OCI-M1 (cell line): ENCODE results near the gene E2F2.

Source experiments
- DNase-seq: peaks from one replicate; lab custom pipeline; 2025; lab: John Stamatoyannopoulos, UW

Gene E2F2

GRCh38 chr1:23562137-23562876, 31.3 kb upstream of the E2F2 start:
- DNase-seq: peak; percentile 97

- DNase-seq: no peak
Observed at GRCh38 chr1:23561813-23562100, 30.7 kb upstream of the E2F2 start.

- DNase-seq: peak; percentile 51
Observed at GRCh38 chr1:23561076-23561812, 30.2 kb upstream of the E2F2 start.

GRCh38 chr1:23559985-23560741, 29.1 kb upstream of the E2F2 start:
- peak; percentile 80 for DNase-seq

GRCh38 chr1:23559136-23559984, 28.3 kb upstream of the E2F2 start, which contains the start of gene ID3:
TSS of gene ID3 (minus strand) at chr1:23559501. CDS start at chr1:23559426, 75 bp downstream.
- peak; percentile 98 for DNase-seq

- no peak for DNase-seq
Observed at GRCh38 chr1:23558872-23559135, 27.8 kb upstream of the E2F2 start.

GRCh38 chr1:23558140-23558871, 27.3 kb upstream of the E2F2 start:
- peak; percentile 92 for DNase-seq

GRCh38 chr1:23557471-23558124, 26.6 kb upstream of the E2F2 start:
- DNase-seq: no peak

GRCh38 chr1:23556635-23557470, 25.8 kb upstream of the E2F2 start:
- DNase-seq: peak; percentile 45

- no peak for DNase-seq
Observed at GRCh38 chr1:23555986-23556634, 25.1 kb upstream of the E2F2 start.

GRCh38 chr1:23555270-23555985, 24.4 kb upstream of the E2F2 start:
- DNase-seq: peak; percentile 56

GRCh38 chr1:23554481-23555269, 23.6 kb upstream of the E2F2 start:
- peak; percentile 92 for DNase-seq

- DNase-seq: no peak
Observed at GRCh38 chr1:23554127-23554480, 23.1 kb upstream of the E2F2 start.

GRCh38 chr1:23553231-23554126, 22.4 kb upstream of the E2F2 start:
- no peak for DNase-seq

GRCh38 chr1:23551849-23552248, 20.8 kb upstream of the E2F2 start:
- no peak for DNase-seq

- no peak for DNase-seq
Observed at GRCh38 chr1:23548704-23549143, 17.7 kb upstream of the E2F2 start.
